Neural cell (in vitro differentiated cells): ENCODE measurements around the gene UBE2I.

Experiments used
- CTCF ChIP-seq: fragments of 450-650 bp; IDR thresholded peaks from 2 replicates; pipeline ENCODE4 v1.5.1; 2014; ENCODE audit warnings: antibody characterized with exemption, mild to moderate bottlenecking, moderate library complexity; ENCODE audit not compliant: poor library complexity, severe bottlenecking
- EP300 ChIP-seq: fragments of 450-650 bp; conservative IDR thresholded peaks from 2 replicates; pipeline ENCODE4 v1.6.1; 2014; ENCODE audit warnings: antibody characterized with exemption, mild to moderate bottlenecking, moderate library complexity; ENCODE audit not compliant: poor library complexity, severe bottlenecking
- EZH2 ChIP-seq: fragments of 200-600, 300-800 bp; shearing (Covaris generic), sonication (generic); IDR thresholded peaks from 2 replicates; pipeline ENCODE4 v1.6.1; 2014; ENCODE audit warnings: antibody characterized with exemption, low read length, borderline replicate concordance, mild to moderate bottlenecking; ENCODE audit not compliant: insufficient read depth, poor library complexity, severe bottlenecking
- MXI1 ChIP-seq: fragments of 450-650 bp; conservative IDR thresholded peaks from 2 replicates; pipeline ENCODE4 v1.6.1; 2014; ENCODE audit warnings: antibody characterized with exemption, mild to moderate bottlenecking; ENCODE audit not compliant: poor library complexity, severe bottlenecking
- POLR2AphosphoS5 ChIP-seq: IDR thresholded peaks from 2 replicates; pipeline ENCODE4 v1.6.1; 2012
- RAD21 ChIP-seq: fragments of 450-650 bp; conservative IDR thresholded peaks from 2 replicates; pipeline ENCODE4 v1.6.1; 2014; ENCODE audit warnings: antibody characterized with exemption, mild to moderate bottlenecking, moderate library complexity
- REST ChIP-seq: IDR thresholded peaks from 2 replicates; pipeline ENCODE4 v1.6.1; 2012; ENCODE audit warnings: borderline replicate concordance
- SMC3 ChIP-seq: fragments of 450-650 bp; conservative IDR thresholded peaks from 2 replicates; pipeline ENCODE4 v1.6.1; 2014; ENCODE audit warnings: antibody characterized with exemption, mild to moderate bottlenecking, moderate library complexity; ENCODE audit not compliant: poor library complexity
- TAF1 ChIP-seq: IDR thresholded peaks from 2 replicates; pipeline ENCODE4 v1.6.1; 2012; ENCODE audit warnings: low read depth

- no peak for TF ChIP-seq CTCF
- TF ChIP-seq POLR2AphosphoS5, result no peak
- no peak for TF ChIP-seq EP300
- TF ChIP-seq EZH2, result no peak
- TF ChIP-seq TAF1, result no peak
- TF ChIP-seq SMC3, result no peak
- TF ChIP-seq RAD21, result no peak
- TF ChIP-seq REST, result no peak
- TF ChIP-seq MXI1, result no peak
Measured at GRCh38 chr16:1283296-1283695, 26.1 kb upstream of the UBE2I start.
